GM21526 (cell line): Measurements from ENCODE around the gene SYNPO2.

Source experiments
- ATAC-seq: cut with Tn5 transposase; IDR thresholded peaks from one replicate; pipeline ENCODE4 v1.9.1; 2021; ENCODE audit warnings: moderate library complexity; ENCODE audit not compliant: unreplicated experiment, low FRiP score

SYNPO2 gene

GRCh38 chr4:118881512-118882146, 7.0 kb upstream of the SYNPO2 start:
- no peak for ATAC-seq

- no peak for ATAC-seq
Measured at GRCh38 chr4:118883861-118884260, 4.8 kb upstream of the SYNPO2 start.

GRCh38 chr4:118884716-118885115, 3.9 kb upstream of the SYNPO2 start:
- no peak for ATAC-seq

- no peak for ATAC-seq
Measured at GRCh38 chr4:118889312-118889691, 648 bp downstream of the SYNPO2 start.

GRCh38 chr4:118894034-118894433, 5.4 kb downstream of the SYNPO2 start:
- ATAC-seq, result no peak

GRCh38 chr4:118898221-118898620, 9.6 kb downstream of the SYNPO2 start:
- no peak for ATAC-seq

GRCh38 chr4:118898684-118899138, 10.1 kb downstream of the SYNPO2 start:
- no peak for ATAC-seq

- no peak for ATAC-seq
Measured at GRCh38 chr4:118904418-118904817, 15.8 kb downstream of the SYNPO2 start.

GRCh38 chr4:118904935-118905334, 16.3 kb downstream of the SYNPO2 start:
- no peak for ATAC-seq

- ATAC-seq, result no peak
Measured at GRCh38 chr4:118905566-118905965, 16.9 kb downstream of the SYNPO2 start.

- no peak for ATAC-seq
Measured at GRCh38 chr4:118909173-118909956, 20.7 kb downstream of the SYNPO2 start.

GRCh38 chr4:118910221-118910620, 21.6 kb downstream of the SYNPO2 start:
- no peak for ATAC-seq

- ATAC-seq, result no peak
Measured at GRCh38 chr4:118911238-118911703, 22.6 kb downstream of the SYNPO2 start.

GRCh38 chr4:118915468-118915867, 26.8 kb downstream of the SYNPO2 start:
- no peak for ATAC-seq

- ATAC-seq, result no peak
Measured at GRCh38 chr4:118916691-118917289, 28.1 kb downstream of the SYNPO2 start.

- ATAC-seq, result no peak
Measured at GRCh38 chr4:118917582-118917981, 28.9 kb downstream of the SYNPO2 start.

GRCh38 chr4:118918388-118918787, 29.7 kb downstream of the SYNPO2 start:
- no peak for ATAC-seq

GRCh38 chr4:118920247-118920646, 31.6 kb downstream of the SYNPO2 start:
- ATAC-seq, result no peak

- no peak for ATAC-seq
Measured at GRCh38 chr4:118921786-118922185, 33.1 kb downstream of the SYNPO2 start.

- no peak for ATAC-seq
Measured at GRCh38 chr4:118923891-118924290, 35.2 kb downstream of the SYNPO2 start.

GRCh38 chr4:118927974-118928373, 39.3 kb downstream of the SYNPO2 start:
- no peak for ATAC-seq

- no peak for ATAC-seq
Measured at GRCh38 chr4:118930255-118930654, 41.6 kb downstream of the SYNPO2 start.
